ENCODE results near the gene VCAN.

- TF ChIP-seq CTCF (IDR thresholded peaks at IDR 0.05) (no peak), POLR2A (IDR thresholded peaks at IDR 0.05) (no peak)
Measured at GRCh38 chr5:83494087-83494620, 22.6 kb downstream of the VCAN start.

All from Peyer's patch (tissue), 4 donors.